ENCODE measurements around the gene RRAS2. TPM values are rescaled to one million over a fixed set of nuclear protein-coding genes. Genes with fewer than 3 reads are reported as not detected.

Gene RRAS2
- total and polyA plus RNA-seq, 2 of the 4 experiments (the other 2 are of a cell fraction), result 85.5 to 106 TPM

DNA sequence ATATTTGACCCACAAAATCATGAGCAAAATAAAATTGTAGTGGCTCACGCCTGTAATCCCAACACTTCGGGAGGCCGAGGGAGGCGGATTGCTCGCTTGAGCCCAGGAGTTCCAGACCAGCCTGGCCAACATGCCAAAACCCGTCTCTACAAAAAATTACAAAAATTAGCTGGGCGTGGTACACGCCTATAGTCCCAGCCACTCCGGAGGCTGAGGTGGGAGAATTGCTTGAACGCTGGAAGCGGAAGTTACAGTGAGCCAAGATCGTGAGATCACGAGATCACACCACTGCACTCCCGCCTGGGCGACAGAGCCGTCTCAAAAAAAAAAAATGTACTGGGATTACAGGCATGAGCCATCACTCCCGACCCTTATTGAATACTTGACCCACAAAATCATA is 2.0 kb upstream of the RRAS2 start:
- no peak overlapping the region for H3K4me2 ChIP-seq (ENCODE audit: low read depth, low read length)
- no peak overlapping the region for H2AFZ ChIP-seq (replicated peaks; ENCODE audit: low read length, poor library complexity)
- H2BK20ac ChIP-seq (ENCODE audit: low read depth, low read length), result no peak overlapping the region
- H3K18ac ChIP-seq (ENCODE audit: low read depth, low read length), result no peak overlapping the region
- no TSS peak for BruUV-seq (replicated peaks)
- no peaks in the 10 kb centered on the region for H3K27me3 ChIP-seq (ENCODE audit: control insufficient read depth, insufficient read depth, low read length)
- no peak overlapping the region for H3K14ac ChIP-seq (replicated peaks; ENCODE audit: low read depth, low read length)
- H4K8ac ChIP-seq (ENCODE audit: low read depth in 2 of 2, low read length in 2 of 2), result no peak overlapping the region
- CTCF ChIA-PET, result no interaction called here
- TF ChIP-seq POLR2A (IDR thresholded peaks at IDR 0.05; ENCODE audit: low read depth, low read length) (no peak), MAZ (IDR thresholded peaks at IDR 0.05; ENCODE audit: borderline replicate concordance, low read depth, low read length) (no peak), MXI1 (IDR thresholded peaks at IDR 0.05; ENCODE audit: borderline replicate concordance, low read depth, low read length) (no peak), CHD1 (IDR thresholded peaks at IDR 0.05; ENCODE audit: low read depth, low read length) (no peak), MAFK (IDR thresholded peaks at IDR 0.05; ENCODE audit: low read depth, low read length) (no peak), BHLHE40 (IDR thresholded peaks at IDR 0.05; ENCODE audit: low read depth, low read length) (no peak), CEBPB (IDR thresholded peaks at IDR 0.05; ENCODE audit: low read depth, low read length) (no peak), FOS (IDR thresholded peaks at IDR 0.05; ENCODE audit: low read depth, low read length) (no peak), NFE2L2 (IDR thresholded peaks at IDR 0.05; ENCODE audit: low read depth, low read length) (no peak), RAD21 (IDR thresholded peaks at IDR 0.05; ENCODE audit: low read length) (no peak), SMC3 (IDR thresholded peaks at IDR 0.05; ENCODE audit: low read depth, low read length) (no peak), RCOR1 (IDR thresholded peaks at IDR 0.05; ENCODE audit: insufficient replicate concordance, low read length) (no peak), RFX5 (IDR thresholded peaks at IDR 0.05; ENCODE audit: low read depth, low read length) (no peak)
- TF ChIP-seq, protein P1, sequence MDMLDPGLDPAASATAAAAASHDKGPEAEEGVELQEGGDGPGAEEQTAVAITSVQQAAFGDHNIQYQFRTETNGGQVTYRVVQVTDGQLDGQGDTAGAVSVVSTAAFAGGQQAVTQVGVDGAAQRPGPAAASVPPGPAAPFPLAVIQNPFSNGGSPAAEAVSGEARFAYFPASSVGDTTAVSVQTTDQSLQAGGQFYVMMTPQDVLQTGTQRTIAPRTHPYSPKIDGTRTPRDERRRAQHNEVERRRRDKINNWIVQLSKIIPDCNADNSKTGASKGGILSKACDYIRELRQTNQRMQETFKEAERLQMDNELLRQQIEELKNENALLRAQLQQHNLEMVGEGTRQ (IDR thresholded peaks at IDR 0.05; ENCODE audit: low read depth, low read length), result no peak
- TF ChIP-seq, protein P2, sequence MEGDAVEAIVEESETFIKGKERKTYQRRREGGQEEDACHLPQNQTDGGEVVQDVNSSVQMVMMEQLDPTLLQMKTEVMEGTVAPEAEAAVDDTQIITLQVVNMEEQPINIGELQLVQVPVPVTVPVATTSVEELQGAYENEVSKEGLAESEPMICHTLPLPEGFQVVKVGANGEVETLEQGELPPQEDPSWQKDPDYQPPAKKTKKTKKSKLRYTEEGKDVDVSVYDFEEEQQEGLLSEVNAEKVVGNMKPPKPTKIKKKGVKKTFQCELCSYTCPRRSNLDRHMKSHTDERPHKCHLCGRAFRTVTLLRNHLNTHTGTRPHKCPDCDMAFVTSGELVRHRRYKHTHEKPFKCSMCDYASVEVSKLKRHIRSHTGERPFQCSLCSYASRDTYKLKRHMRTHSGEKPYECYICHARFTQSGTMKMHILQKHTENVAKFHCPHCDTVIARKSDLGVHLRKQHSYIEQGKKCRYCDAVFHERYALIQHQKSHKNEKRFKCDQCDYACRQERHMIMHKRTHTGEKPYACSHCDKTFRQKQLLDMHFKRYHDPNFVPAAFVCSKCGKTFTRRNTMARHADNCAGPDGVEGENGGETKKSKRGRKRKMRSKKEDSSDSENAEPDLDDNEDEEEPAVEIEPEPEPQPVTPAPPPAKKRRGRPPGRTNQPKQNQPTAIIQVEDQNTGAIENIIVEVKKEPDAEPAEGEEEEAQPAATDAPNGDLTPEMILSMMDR (conservative IDR thresholded peaks at IDR 0.05; ENCODE audit: low read depth, low read length), result no peak
- TF ChIP-seq, protein P3, sequence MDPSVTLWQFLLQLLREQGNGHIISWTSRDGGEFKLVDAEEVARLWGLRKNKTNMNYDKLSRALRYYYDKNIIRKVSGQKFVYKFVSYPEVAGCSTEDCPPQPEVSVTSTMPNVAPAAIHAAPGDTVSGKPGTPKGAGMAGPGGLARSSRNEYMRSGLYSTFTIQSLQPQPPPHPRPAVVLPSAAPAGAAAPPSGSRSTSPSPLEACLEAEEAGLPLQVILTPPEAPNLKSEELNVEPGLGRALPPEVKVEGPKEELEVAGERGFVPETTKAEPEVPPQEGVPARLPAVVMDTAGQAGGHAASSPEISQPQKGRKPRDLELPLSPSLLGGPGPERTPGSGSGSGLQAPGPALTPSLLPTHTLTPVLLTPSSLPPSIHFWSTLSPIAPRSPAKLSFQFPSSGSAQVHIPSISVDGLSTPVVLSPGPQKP (IDR thresholded peaks at IDR 0.05; ENCODE audit: borderline replicate concordance, low read depth, low read length), result no peak
- intact Hi-C loops (cut with micrococcal nuclease) (no loop called here), in situ Hi-C loops (cut with MboI; ENCODE audit: low sequenced_read_pairs) (loop anchor here (5.0 kb wide), 1 partner anchor 81 kb away; no protein-coding TSS in a partner anchor), dilution Hi-C loops (cut with HindIII; ENCODE audit: low sequenced_read_pairs, unreplicated experiment) (no loop called here)
- H3K9me1 ChIP-seq (ENCODE audit: insufficient read depth, low read length), result peaks cover 5% of the 10 kb centered on the region
- no peak overlapping the region for H4K5ac ChIP-seq (ENCODE audit: low read depth, low read length)
- H4K20me1 ChIP-seq (ENCODE audit: insufficient read depth, low read length), result peaks cover 20% of the 10 kb centered on the region
- 79% methylated on average over 5 of the region's 17 CpGs; no CpG with 5 or more reads in 1 of the 2 experiments for WGBS, 2 experiments (ENCODE audit: extremely low coverage in 2 of 2, insufficient read length in 1 of 2)
- no peak overlapping the region for H3K56ac ChIP-seq (ENCODE audit: extremely low read depth, insufficient read depth, low read length)
- H2BK15ac ChIP-seq (ENCODE audit: low read depth, low read length), result no peak overlapping the region
- no peak for ATAC-seq (ENCODE audit: low read depth)
- no peak overlapping the region for H3K4ac ChIP-seq (ENCODE audit: low read depth, low read length)
- H3K79me1 ChIP-seq (ENCODE audit: low read depth in 1 of 2, low read length in 2 of 2), result peaks cover 1 to 29% of the 10 kb centered on the region in 2 experiments; a peak in 3 of 4 replicates
- no peak overlapping the region for H2AK5ac ChIP-seq (ENCODE audit: low read depth, low read length)
- H3K36me3 ChIP-seq (ENCODE audit: control insufficient read depth, insufficient read depth, low read length), result no peaks in the 10 kb centered on the region
- no peak overlapping the region for H4K91ac ChIP-seq (ENCODE audit: insufficient read depth, low read depth, low read length)
- H3K9me3 ChIP-seq (ENCODE audit: control insufficient read depth, insufficient read depth, low read length), result no peaks in the 10 kb centered on the region
- H2AK9ac ChIP-seq (replicated peaks; ENCODE audit: low read depth, low read length, poor library complexity), result no peak overlapping the region
- no peak for DNase-seq
- H3K27ac ChIP-seq (ENCODE audit: insufficient read depth, low read length), result no peak overlapping the region
- H3K4me1 ChIP-seq (ENCODE audit: control insufficient read depth, insufficient read depth, low read length), result peaks cover 5% of the 10 kb centered on the region; the same call in 1 of the 2 replicates
- H2BK5ac ChIP-seq (ENCODE audit: low read depth, low read length, poor library complexity, severe bottlenecking), result no peak overlapping the region
- POLR2A ChIA-PET (ENCODE audit: unreplicated experiment), result no interaction called here
- H3K4me3 ChIP-seq (ENCODE audit: insufficient read depth, low read depth, low read length), result no peak overlapping the region
- no peak overlapping the region for H3K9ac ChIP-seq (ENCODE audit: low read depth, low read length)
- H3K23ac ChIP-seq (ENCODE audit: low read depth, low read length), result no peak overlapping the region
- H2BK120ac ChIP-seq (ENCODE audit: low read depth, low read length), result no peak overlapping the region
